ENCODE data around the gene MAST4.

Gene MAST4

DNA sequence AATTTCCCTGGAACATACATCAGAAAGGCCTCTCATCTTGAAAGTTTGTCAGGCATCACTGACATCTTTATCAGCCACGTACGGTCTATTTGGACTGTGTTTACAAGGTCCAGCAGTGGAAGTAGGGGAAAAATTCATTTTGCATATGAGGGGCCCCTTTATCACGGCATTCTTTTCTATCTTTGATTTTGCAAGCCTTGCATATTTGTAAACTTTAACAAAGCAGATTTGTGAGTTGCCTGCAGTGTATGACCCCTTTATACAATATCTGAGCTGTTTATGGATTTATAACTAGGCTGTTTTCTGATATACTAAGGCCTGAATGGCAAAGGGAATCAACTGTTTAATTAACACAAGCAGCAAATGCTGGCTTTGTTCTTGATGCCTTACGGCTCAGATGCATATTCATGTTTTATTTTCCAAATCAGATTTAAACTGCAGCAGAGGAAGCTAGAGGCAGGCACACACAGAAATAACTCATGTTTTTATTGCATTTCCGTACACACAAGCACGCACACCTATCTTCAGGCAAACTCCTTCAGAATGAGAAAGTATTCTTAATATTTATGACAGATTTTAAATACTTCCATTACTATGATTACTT lies 539.3 kb downstream of the MAST4 start:
- DNase-seq (ENCODE audit: low spot score in 2 of 2) (no peak), ATAC-seq (no peak)
- Mint-ChIP-seq H3K9me3 (no peaks in the 10 kb centered on the region), H3K4me3 (no peak overlapping the region), H3K36me3 (peaks cover 58% of the 10 kb centered on the region), H3K27ac (no peak overlapping the region), H3K4me1 (no peaks in the 10 kb centered on the region)

DNA sequence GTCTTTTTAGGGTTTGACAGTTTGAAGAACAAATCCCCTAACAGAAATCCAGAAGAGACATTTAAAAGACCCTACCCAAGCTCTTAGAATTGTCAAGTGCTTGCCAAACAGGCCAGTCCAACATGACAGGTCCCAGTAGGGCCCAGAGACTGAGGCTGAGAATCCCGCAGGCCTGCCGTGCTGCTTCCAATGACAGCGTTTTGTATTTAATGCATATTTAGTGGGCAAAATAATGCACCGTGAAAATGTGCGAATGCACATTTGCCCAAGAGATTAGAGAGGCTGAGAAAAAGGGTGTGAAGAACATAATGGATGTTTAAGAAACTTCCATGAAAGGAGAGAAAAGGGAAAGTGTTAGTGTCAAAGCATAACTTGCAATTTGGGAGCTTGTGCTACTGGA lies 542.8 kb downstream of the MAST4 start:
- Mint-ChIP-seq H3K27ac (no peak overlapping the region), H3K4me3 (no peak overlapping the region), H3K9me3 (no peaks in the 10 kb centered on the region), H3K4me1 (no peaks in the 10 kb centered on the region), H3K36me3 (peaks cover 78% of the 10 kb centered on the region)
- ATAC-seq (no peak), DNase-seq (ENCODE audit: low spot score in 2 of 2) (no peak)

DNA sequence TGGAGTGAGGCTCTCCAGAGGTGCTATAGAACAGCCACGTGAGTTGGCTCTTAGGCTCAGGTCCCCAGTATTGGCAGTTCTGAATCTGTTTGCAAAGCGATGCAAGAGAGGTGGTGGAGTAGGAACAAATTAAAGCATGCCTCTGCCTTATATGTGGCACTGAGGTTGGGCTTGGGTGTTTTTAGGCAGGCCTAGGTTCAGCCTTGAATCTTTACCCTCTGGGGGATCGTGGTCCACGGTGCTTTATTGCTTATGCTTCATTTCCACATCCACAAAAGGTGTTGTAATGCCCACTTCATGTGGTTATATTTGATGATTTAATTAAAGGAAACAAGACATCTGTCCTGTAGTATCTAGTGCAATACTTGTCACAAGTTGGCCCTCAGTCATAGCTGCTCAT lies 544.2 kb downstream of the MAST4 start:
- ATAC-seq (no peak), DNase-seq (ENCODE audit: low spot score in 2 of 2) (no peak)
- H3K36me3 Mint-ChIP-seq = peaks cover 77% of the 10 kb centered on the region
- H3K27ac Mint-ChIP-seq = no peak overlapping the region
- no peak overlapping the region for H3K4me3 Mint-ChIP-seq
- H3K9me3 Mint-ChIP-seq = no peaks in the 10 kb centered on the region
- no peaks in the 10 kb centered on the region for H3K4me1 Mint-ChIP-seq

DNA sequence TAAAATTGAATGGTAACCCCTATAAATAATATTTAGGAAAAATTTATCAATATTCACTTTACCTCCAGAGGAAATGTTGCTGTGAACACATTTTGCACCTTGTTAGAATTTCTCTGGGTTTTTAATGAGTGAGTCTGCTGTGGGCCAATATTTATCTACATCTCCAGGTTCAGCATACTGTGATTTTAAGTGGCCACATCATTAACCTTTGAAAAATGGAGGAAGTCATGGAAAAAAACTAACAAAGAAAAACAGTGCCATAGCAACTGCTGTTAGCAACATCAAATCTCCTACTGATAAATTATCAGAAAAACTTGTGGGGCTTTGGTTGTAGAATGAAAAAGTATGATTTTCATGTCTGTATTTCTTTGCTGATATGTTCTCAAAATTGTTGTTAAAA lies 545.5 kb downstream of the MAST4 start:
- peaks cover 78% of the 10 kb centered on the region for H3K36me3 Mint-ChIP-seq
- no peak for DNase-seq (ENCODE audit: low spot score in 2 of 2)
- no peaks in the 10 kb centered on the region for H3K9me3 Mint-ChIP-seq
- no peak overlapping the region for H3K4me3 Mint-ChIP-seq
- no peak for ATAC-seq
- no peaks in the 10 kb centered on the region for H3K4me1 Mint-ChIP-seq
- H3K27ac Mint-ChIP-seq = no peak overlapping the region

DNA sequence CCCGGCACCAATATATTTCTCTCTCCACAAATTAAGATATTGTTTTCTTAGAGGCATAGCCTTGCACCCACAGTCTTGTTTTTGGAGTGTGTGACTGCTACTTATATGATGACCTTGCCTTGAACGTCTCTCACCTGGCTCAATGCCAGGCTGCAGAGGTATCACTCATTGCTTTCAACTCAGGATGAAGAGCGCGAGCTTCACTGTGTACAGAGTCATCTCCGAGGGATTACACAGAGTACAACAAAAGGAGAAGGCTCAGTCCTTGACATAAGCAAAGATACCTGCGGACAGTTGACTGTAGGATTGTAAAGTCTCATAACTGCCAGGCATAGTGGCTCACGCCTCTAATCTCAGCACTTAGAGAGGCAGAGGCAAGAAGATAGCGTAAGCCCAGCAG lies 546.6 kb downstream of the MAST4 start:
- no peak for DNase-seq (ENCODE audit: low spot score in 2 of 2)
- no peaks in the 10 kb centered on the region for H3K9me3 Mint-ChIP-seq
- no peak for ATAC-seq
- H3K4me1 Mint-ChIP-seq = no peaks in the 10 kb centered on the region
- peaks cover 75% of the 10 kb centered on the region for H3K36me3 Mint-ChIP-seq
- H3K4me3 Mint-ChIP-seq = no peak overlapping the region
- no peak overlapping the region for H3K27ac Mint-ChIP-seq

DNA sequence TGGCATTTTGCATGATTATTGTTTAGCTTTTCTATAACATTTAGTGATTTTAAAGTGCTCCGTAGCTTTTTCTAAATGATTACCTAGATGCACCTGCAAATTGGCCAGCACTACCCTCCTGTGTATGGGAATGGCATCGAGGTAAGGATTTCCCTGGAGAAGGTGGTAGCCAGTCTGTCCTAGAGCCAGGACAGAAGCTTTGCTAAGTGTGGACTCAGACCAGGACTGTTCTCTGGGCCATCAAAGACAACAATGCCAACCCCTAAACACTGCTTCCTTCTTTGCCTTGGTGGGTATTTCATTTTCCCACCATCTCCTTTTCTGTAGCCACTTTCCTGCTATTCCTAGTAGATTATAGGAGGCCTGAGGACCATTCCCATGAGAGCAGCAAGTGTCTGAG lies 547.4 kb downstream of the MAST4 start:
- H3K4me1 Mint-ChIP-seq = no peaks in the 10 kb centered on the region
- no peak overlapping the region for H3K4me3 Mint-ChIP-seq
- H3K27ac Mint-ChIP-seq = no peak overlapping the region
- peaks cover 68% of the 10 kb centered on the region for H3K36me3 Mint-ChIP-seq
- no peak for DNase-seq (ENCODE audit: low spot score in 2 of 2)
- no peak for ATAC-seq
- H3K9me3 Mint-ChIP-seq = no peaks in the 10 kb centered on the region

DNA sequence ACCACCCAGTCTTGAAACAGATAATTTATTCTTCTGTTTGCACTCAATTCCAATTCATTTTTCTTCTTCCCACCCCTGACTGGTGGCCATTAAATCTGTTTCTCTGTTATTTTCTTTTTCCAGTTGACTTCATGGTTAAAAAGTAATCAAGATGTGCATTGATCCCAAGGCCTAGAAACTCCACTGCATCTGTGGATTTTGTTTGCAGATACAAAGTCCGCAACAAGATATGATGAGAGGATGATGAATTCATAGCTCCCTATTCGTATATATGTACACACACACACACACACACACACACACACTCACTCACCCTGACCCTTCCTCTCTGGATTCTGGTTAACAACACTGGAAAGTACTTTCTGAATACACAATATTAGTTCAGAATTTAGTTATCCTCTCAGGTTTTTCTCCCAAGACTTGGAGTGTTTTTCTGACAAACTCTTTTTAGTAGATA lies 548.0 kb downstream of the MAST4 start:
- Mint-ChIP-seq H3K9me3 (no peaks in the 10 kb centered on the region), H3K27ac (no peak overlapping the region), H3K4me1 (no peaks in the 10 kb centered on the region), H3K36me3 (peaks cover 72% of the 10 kb centered on the region), H3K4me3 (no peak overlapping the region)
- ATAC-seq (no peak), DNase-seq (ENCODE audit: low spot score in 2 of 2) (no peak)

DNA sequence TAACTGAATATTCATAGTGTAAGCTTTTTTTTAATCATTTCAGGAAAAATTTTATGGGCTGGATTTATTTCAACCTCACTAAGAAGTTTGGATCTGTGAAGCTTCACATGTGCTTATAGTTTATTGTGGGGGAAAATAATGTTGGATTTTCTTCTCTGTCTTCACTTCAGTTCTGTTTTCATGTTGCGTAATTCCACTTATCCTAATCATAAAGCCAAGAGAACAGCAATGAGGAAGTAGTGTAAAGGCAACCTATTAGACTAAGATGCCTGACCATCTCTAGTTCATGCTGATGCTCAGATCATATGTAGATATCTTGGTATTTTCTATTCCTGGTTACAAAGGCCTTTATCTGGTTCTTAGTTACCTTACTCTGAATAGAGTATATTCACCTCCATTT lies 550.4 kb downstream of the MAST4 start:
- H3K4me3 Mint-ChIP-seq = no peak overlapping the region
- no peaks in the 10 kb centered on the region for H3K9me3 Mint-ChIP-seq
- H3K36me3 Mint-ChIP-seq = peaks cover 82% of the 10 kb centered on the region

DNA sequence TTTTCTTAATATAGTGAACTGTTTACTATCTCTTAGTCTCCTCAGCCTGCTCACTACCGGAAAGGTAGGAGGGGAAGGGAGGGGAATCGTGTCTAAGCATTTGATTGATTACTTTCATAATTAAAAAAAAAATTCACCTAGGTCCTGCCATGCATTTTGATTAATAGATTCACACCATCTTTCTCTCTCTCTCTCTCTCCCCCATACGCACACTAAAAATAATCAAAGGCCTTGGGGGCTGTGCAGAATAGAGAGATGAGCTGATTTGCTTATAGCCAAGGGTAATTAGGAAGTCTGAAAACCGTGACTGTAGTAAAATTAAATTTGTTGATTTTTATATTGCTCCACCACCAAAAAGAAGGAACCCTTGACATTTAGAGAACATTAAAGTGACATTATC lies 550.8 kb downstream of the MAST4 start:
- no peak for ATAC-seq
- H3K4me3 Mint-ChIP-seq = no peak overlapping the region
- H3K27ac Mint-ChIP-seq = no peak overlapping the region
- peaks cover 81% of the 10 kb centered on the region for H3K36me3 Mint-ChIP-seq
- no peak for DNase-seq (ENCODE audit: low spot score in 2 of 2)
- no peaks in the 10 kb centered on the region for H3K4me1 Mint-ChIP-seq
- H3K9me3 Mint-ChIP-seq = no peaks in the 10 kb centered on the region

More for the DNA sequence above, 550.4 kb downstream of the MAST4 start:
- Mint-ChIP-seq H3K27ac (no peak overlapping the region), H3K4me1 (no peaks in the 10 kb centered on the region)
- no peak for ATAC-seq
- no peak for DNase-seq (ENCODE audit: low spot score in 2 of 2)

DNA sequence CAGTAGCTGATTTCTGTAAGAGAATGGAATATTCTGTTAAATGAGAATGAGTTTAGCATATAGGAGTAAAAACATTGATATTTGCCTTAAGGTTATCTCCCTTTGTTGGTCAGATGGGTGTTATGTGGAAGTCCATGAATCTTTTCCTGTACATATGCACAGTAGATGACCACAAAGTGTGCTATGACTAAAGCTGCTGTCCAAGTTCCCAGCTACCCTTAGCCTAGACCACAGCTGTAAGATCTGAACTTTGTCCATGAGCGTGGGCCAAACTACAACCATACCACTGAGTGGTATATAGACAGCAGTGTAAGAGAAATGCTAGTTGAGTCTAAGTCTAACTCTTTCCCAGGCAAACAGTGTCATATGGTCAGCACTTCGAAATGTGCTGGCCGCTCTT lies 551.6 kb downstream of the MAST4 start:
- Mint-ChIP-seq H3K36me3 (peaks cover 78% of the 10 kb centered on the region), H3K4me3 (no peak overlapping the region), H3K27ac (no peak overlapping the region), H3K4me1 (no peaks in the 10 kb centered on the region), H3K9me3 (no peaks in the 10 kb centered on the region)
- ATAC-seq (peak; percentile 34), DNase-seq (ENCODE audit: low spot score in 2 of 2) (no peak)

DNA sequence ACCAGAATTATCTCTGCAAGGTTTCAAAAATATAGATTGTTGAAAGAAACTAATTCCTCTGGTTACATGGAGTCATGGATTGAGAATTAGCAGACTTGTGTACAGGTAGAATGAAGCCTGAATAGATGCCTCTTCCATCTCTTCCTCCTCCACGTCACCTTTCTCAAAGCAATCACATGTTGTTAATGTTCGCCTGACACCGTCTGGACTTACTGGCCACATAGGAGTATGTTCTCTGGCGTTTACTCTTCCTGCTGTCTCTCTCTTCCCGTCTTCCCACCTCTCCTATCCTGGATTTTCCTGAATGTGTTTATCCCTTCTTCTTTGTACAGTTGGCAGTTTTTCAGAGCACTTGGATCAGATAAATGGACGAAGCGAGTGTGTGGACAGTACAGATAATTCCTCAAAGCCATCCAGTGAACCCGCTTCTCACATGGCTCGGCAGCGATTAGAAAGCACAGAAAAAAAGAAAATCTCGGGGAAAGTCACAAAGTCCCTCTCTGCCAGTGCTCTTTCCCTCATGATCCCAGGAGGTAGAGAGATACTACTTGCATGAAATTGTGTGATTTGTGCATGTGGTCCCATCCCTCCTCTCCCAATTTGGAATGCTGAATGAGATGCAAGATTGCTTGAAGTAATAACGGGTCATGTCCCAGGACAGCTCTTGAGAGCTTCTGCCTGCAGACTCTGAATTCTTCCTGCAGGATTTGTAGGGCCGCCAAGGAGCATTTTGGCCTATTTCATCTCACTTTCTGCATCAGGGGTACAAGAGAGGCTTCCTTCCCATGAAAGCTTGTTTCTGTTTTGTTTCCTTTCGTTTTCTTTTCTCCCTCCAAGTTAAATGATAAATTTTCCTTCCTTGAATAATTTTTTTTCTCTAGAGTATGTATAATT lies 553.1 kb downstream of the MAST4 start:
- H3K4me1 Mint-ChIP-seq = no peaks in the 10 kb centered on the region
- H3K27ac Mint-ChIP-seq = no peak overlapping the region
- peaks cover 72% of the 10 kb centered on the region for H3K36me3 Mint-ChIP-seq
- no peak for DNase-seq (ENCODE audit: low spot score in 2 of 2)
- no peaks in the 10 kb centered on the region for H3K9me3 Mint-ChIP-seq
- no peak for ATAC-seq
- no peak overlapping the region for H3K4me3 Mint-ChIP-seq

DNA sequence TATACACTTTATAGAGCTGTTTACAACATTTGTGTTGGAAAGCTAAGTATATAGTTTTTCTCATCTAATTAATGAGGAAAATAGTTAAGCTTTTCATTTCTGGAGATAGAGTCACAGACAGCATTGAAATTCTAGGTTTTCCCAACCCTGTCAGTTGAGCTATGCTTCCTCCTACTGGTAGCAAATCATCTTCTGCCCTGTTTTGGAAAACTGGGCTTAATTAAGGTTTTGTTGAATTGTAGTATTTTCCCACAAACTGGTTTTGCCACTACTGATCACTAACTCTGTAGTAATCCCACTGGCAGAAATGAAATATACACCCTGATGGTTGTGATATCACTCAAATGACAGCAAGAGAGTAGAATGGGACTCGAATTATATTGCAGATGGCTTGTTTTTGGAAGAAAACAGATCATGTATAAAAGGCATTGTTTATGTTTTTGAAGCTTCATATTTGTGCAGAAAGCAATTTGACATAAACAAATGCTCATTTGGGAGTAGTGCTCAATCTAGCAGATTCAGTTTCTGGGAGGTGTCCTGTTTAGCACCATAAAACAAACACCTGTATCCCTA lies 553.8 kb downstream of the MAST4 start:
- H3K9me3 Mint-ChIP-seq = no peaks in the 10 kb centered on the region
- no peak overlapping the region for H3K4me3 Mint-ChIP-seq
- H3K36me3 Mint-ChIP-seq = peaks cover 64% of the 10 kb centered on the region
- no peak for DNase-seq (ENCODE audit: low spot score in 2 of 2)
- ATAC-seq = no peak
- no peak overlapping the region for H3K27ac Mint-ChIP-seq
- H3K4me1 Mint-ChIP-seq = no peaks in the 10 kb centered on the region

DNA sequence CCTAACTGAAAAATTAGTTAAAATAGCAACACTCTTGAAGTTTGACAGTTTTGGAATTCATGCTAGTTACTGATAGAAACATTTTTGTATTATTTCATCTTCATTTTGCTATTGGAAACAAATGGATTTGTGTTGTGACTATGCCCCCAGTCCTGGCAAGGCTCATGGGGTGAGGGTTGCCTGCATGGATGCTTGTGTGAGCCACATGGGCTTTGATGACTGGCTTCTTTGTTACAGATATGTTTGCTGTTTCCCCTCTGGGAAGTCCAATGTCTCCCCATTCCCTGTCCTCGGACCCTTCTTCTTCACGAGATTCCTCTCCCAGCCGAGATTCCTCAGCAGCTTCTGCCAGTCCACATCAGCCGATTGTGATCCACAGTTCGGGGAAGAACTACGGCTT lies 556.2 kb downstream of the MAST4 start:
- H3K4me1 Mint-ChIP-seq = peaks cover 12% of the 10 kb centered on the region
- no peak overlapping the region for H3K27ac Mint-ChIP-seq
- H3K9me3 Mint-ChIP-seq = no peaks in the 10 kb centered on the region
- H3K36me3 Mint-ChIP-seq = peaks cover 49% of the 10 kb centered on the region
- H3K4me3 Mint-ChIP-seq = no peak overlapping the region
- no peak for ATAC-seq
- no peak for DNase-seq (ENCODE audit: low spot score in 2 of 2)

DNA sequence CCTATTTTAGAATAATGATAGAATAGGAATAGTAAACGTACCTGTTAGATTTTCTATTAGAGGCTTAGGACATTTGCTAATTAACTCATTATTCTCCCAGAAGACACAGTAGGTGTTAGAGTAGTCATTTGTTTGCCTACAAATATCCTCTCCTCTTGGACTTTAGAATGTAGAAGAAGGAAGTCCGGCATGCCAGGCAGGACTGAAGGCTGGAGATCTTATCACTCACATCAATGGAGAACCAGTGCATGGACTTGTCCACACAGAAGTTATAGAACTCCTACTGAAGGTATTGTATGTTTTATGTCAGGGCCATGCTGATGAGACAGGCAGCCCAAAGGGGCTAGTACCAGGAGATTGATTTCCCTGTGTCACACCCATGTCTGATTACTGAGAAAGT lies 557.1 kb downstream of the MAST4 start:
- DNase-seq (ENCODE audit: low spot score in 2 of 2) (no peak), ATAC-seq (no peak)
- Mint-ChIP-seq H3K36me3 (peaks cover 48% of the 10 kb centered on the region), H3K9me3 (no peaks in the 10 kb centered on the region), H3K4me3 (no peak overlapping the region), H3K27ac (no peak overlapping the region), H3K4me1 (peaks cover 15% of the 10 kb centered on the region)

DNA sequence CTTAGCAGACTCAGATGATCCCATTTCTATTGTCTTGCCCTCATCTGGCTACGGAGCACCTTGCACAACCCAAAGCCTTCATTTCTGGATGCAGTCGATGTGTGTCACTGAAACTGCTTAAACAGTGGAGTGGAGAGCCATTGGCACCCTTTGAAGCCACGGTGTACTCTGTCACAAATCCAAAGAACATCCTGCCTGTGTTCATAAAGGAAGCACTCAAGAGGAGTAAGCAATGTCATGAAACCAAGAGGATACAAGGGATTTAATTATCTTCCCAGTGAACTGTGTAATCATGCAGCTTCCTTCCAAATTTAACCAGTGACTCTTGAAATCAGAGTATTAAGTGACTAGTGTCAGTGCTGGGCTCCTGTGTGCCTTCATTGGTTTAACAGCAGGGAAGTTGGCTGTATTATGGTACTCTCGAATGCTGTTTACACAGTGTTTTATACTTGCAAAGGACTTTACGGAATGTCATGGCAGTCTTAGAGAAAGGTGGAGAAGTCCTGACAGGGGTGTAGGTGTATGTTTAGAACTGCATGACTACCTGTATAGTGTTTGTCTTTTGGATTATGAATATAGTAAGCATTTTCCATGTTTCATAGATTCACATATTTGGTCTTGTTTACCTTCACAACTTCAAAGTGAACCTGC lies 558.5 kb downstream of the MAST4 start:
- no peaks in the 10 kb centered on the region for H3K9me3 Mint-ChIP-seq
- peaks cover 36% of the 10 kb centered on the region for H3K36me3 Mint-ChIP-seq
- no peak for ATAC-seq
- DNase-seq (ENCODE audit: low spot score in 2 of 2) = no peak
- H3K4me3 Mint-ChIP-seq = no peak overlapping the region
- peaks cover 21% of the 10 kb centered on the region for H3K4me1 Mint-ChIP-seq
- H3K27ac Mint-ChIP-seq = peak overlapping the region; percentile 44

Measured in stimulated activated effector memory CD8-positive, alpha-beta T cell treated with anti-CD3 and anti-CD28 coated beads, Interleukin-12 subunit alpha, Interleukin-12 subunit beta, amount 100 ng/mL, for 72 hours (primary cell).